HepG2 (cell line): ENCODE measurements around the gene OGFOD3. TPM values are rescaled to one million over a fixed set of nuclear protein-coding genes. Genes with fewer than 3 reads are reported as not detected.

Experiments used
- GATAD2A ChIP-seq: IDR thresholded peaks from 2 replicates; pipeline ENCODE4 v1.6.1; 2016
- HDAC2 ChIP-seq: sonication (generic); formaldehyde crosslinking; IDR thresholded peaks from 2 replicates; pipeline ENCODE4 v1.4.0; 2020; ENCODE audit warnings: missing genetic modification reagents
- IRF9 ChIP-seq: sonication (generic); formaldehyde crosslinking; IDR thresholded peaks from 2 replicates; pipeline ENCODE4 v1.8.0; 2022; ENCODE audit warnings: missing genetic modification reagents, mild to moderate bottlenecking, borderline replicate concordance
- MEIS2 ChIP-seq: sonication (generic); formaldehyde crosslinking; IDR thresholded peaks from 2 replicates; pipeline ENCODE4 v1.9.0; 2021; ENCODE audit warnings: mild to moderate bottlenecking, missing genetic modification reagents
- PPARG ChIP-seq: conservative IDR thresholded peaks from 2 replicates; pipeline ENCODE4 v1.6.1; 2016; ENCODE audit warnings: missing biosample characterization, missing genetic modification reagents
- RFX5 ChIP-seq: IDR thresholded peaks from 2 replicates; pipeline ENCODE4 v1.6.1; 2011; ENCODE audit warnings: low read depth, low read length, improper control_type of control experiment
- SNAI1 ChIP-seq: sonication (generic); formaldehyde crosslinking; IDR thresholded peaks from 2 replicates; pipeline ENCODE4 v1.5.0; 2020; ENCODE audit warnings: mild to moderate bottlenecking, missing genetic modification reagents, borderline replicate concordance
- SRSF1 ChIP-seq: fragments of 200-400 bp; formaldehyde crosslinking; optimal IDR thresholded peaks from 2 replicates; pipeline ENCODE3; 2017; ENCODE audit warnings: mild to moderate bottlenecking, low read depth, low read length, moderate library complexity
- THAP11 ChIP-seq: IDR thresholded peaks from 2 replicates; pipeline ENCODE4 v1.6.1; 2016; ENCODE audit warnings: missing biosample characterization, missing genetic modification reagents
- ZBED4 ChIP-seq: sonication (generic); formaldehyde crosslinking; IDR thresholded peaks from 2 replicates; pipeline ENCODE4 v1.4.0; 2020; ENCODE audit warnings: missing genetic modification reagents, borderline replicate concordance
- ZBTB38 ChIP-seq: sonication (generic); formaldehyde crosslinking; IDR thresholded peaks from 2 replicates; pipeline ENCODE4 v1.5.1; 2020; ENCODE audit warnings: mild to moderate bottlenecking, missing genetic modification reagents
- ZBTB44 ChIP-seq: sonication (generic); formaldehyde crosslinking; IDR thresholded peaks from 2 replicates; pipeline ENCODE4 v1.4.0; 2020; ENCODE audit warnings: missing genetic modification reagents
- ZMYM3 ChIP-seq: sonication (generic); formaldehyde crosslinking; IDR thresholded peaks from 2 replicates; pipeline ENCODE4 v1.5.1; 2020; ENCODE audit warnings: mild to moderate bottlenecking, missing genetic modification reagents
- ZNF672 ChIP-seq: sonication (generic); formaldehyde crosslinking; IDR thresholded peaks from 2 replicates; pipeline ENCODE4 v1.8.1; 2022; ENCODE audit warnings: missing genetic modification reagents
- polyA plus RNA-seq, 8 experiments: library from polyadenylated mRNA; depleted of rRNA in 3 of 8; stranded (reverse) in 7 of 8; unstranded in 1 of 8; fragments of >200 nt; fragmentation: Illumina TruSeq in 4 of 8; extraction: Trizol in 4 of 8; gene quantifications; 2 replicates each; pipeline versions ENCODE4 v1.2.1 to v1.2.3, GENCODE V29; 2011 to 2016; ENCODE audit warnings: low read depth in 4 of 8, missing spikeins in 1 of 8, mixed read lengths in 1 of 8; ENCODE audit not compliant: insufficient read depth in 1 of 8
- total RNA-seq, 5 experiments: library from RNA; depleted of rRNA; stranded (reverse); fragments of >200 nt; fragmentation: Illumina TruSeq; extraction: Trizol; gene quantifications; 2 replicates each; pipeline ENCODE4 v1.2.3, GENCODE V29; 2016; ENCODE audit warnings: low read depth in 1 of 5
- TF ChIP-seq, protein P1 (sequence below): sonication (generic); formaldehyde crosslinking; IDR thresholded peaks from 2 replicates; pipeline ENCODE4 v1.4.0; 2020; ENCODE audit warnings: mild to moderate bottlenecking, missing genetic modification reagents
- TF ChIP-seq, protein P2 (sequence below): sonication (generic); formaldehyde crosslinking; IDR thresholded peaks from 2 replicates; pipeline ENCODE4 v1.4.0; 2020; ENCODE audit warnings: mild to moderate bottlenecking, missing genetic modification reagents

The OGFOD3 gene
- total and polyA plus RNA-seq, 2 of the 13 experiments (the other 11 are each of a cell fraction or from before 2014, with no cell fraction given) = 40.0 to 42.1 TPM

DNA sequence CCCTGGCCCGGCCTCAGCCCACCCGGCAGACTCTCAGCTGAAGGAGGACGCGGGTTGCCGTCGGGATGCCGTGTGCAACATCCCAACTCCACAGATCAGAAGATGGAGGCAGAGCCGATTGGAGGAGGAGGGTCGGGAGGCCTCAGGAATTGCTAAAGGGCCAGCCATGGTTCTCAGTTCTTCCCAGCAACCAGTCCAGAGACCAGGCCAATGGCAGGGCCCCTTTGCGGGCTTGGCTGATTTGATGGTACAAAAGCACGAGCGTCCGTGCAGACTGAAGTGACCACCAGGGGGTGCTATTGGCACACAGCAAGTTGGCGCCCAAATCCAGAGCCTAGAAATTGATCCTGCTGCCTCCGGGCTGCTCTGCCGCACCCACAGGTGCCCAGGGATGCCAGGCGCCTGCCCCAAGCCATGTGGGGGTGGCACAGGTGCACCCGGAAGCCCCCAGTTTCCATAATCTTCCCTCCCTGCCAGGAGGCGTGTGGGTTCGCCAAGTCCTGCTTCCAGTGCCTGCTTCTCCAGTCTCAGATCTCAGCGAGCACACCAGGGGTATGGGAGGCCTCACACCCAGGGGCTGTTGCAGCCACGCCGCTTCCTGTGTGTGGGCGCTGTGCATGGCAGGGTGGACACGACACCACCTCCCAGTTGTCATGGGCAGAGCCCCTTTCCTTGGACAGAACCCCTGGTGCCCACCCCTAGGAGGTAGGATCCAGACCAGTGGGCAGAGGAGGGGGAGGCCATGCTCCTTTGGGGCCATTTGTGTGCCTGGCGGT lies 66.5 kb downstream of the OGFOD3 start (continued):
- TF ChIP-seq, protein P1, sequence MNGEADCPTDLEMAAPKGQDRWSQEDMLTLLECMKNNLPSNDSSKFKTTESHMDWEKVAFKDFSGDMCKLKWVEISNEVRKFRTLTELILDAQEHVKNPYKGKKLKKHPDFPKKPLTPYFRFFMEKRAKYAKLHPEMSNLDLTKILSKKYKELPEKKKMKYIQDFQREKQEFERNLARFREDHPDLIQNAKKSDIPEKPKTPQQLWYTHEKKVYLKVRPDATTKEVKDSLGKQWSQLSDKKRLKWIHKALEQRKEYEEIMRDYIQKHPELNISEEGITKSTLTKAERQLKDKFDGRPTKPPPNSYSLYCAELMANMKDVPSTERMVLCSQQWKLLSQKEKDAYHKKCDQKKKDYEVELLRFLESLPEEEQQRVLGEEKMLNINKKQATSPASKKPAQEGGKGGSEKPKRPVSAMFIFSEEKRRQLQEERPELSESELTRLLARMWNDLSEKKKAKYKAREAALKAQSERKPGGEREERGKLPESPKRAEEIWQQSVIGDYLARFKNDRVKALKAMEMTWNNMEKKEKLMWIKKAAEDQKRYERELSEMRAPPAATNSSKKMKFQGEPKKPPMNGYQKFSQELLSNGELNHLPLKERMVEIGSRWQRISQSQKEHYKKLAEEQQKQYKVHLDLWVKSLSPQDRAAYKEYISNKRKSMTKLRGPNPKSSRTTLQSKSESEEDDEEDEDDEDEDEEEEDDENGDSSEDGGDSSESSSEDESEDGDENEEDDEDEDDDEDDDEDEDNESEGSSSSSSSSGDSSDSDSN = peak; percentile 81
- TF ChIP-seq SNAI1 (CRISPR knock-in tag) (0 out of 2 replicates have a peak, but pooled peaks have one; percentile 7), PPARG (no peak), ZBTB44 (CRISPR knock-in tag) (0 out of 2 replicates have a peak, but pooled peaks have one; percentile 17), ZBTB38 (CRISPR knock-in tag) (peak; percentile 85; the same call in 1 of the 2 replicates), ZMYM3 (CRISPR knock-in tag) (no peak), RFX5 (peak; percentile 98), SRSF1 (peak; percentile 77), IRF9 (CRISPR knock-in tag) (peak; percentile 24; the same call in 1 of the 2 replicates), HDAC2 (CRISPR knock-in tag) (0 out of 2 replicates have a peak, but pooled peaks have one; percentile 31), GATAD2A (peak; percentile 59; the same call in 1 of the 2 replicates), ZBED4 (0 out of 2 replicates have a peak, but pooled peaks have one; percentile 47), ZNF672 (CRISPR knock-in tag) (no peak), MEIS2 (0 out of 2 replicates have a peak, but pooled peaks have one; percentile 38), THAP11 (CRISPR knock-in tag) (peak; percentile 44; the same call in 1 of the 2 replicates)
- TF ChIP-seq, protein P2, sequence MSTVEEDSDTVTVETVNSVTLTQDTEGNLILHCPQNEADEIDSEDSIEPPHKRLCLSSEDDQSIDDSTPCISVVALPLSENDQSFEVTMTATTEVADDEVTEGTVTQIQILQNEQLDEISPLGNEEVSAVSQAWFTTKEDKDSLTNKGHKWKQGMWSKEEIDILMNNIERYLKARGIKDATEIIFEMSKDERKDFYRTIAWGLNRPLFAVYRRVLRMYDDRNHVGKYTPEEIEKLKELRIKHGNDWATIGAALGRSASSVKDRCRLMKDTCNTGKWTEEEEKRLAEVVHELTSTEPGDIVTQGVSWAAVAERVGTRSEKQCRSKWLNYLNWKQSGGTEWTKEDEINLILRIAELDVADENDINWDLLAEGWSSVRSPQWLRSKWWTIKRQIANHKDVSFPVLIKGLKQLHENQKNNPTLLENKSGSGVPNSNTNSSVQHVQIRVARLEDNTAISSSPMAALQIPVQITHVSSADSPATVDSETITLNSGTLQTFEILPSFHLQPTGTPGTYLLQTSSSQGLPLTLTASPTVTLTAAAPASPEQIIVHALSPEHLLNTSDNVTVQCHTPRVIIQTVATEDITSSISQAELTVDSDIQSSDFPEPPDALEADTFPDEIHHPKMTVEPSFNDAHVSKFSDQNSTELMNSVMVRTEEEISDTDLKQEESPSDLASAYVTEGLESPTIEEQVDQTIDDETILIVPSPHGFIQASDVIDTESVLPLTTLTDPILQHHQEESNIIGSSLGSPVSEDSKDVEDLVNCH (CRISPR knock-in tag) = no peak
